NCI-H2196 treated with DMSO at 0.1 percent for 48 hours (cell line): ENCODE data around the gene CISD3.

Experiments
- DNase-seq: peaks from one replicate; lab custom pipeline; 2025; ENCODE audit not compliant: unreplicated experiment; lab: John Stamatoyannopoulos, UW

Gene CISD3

DNA sequence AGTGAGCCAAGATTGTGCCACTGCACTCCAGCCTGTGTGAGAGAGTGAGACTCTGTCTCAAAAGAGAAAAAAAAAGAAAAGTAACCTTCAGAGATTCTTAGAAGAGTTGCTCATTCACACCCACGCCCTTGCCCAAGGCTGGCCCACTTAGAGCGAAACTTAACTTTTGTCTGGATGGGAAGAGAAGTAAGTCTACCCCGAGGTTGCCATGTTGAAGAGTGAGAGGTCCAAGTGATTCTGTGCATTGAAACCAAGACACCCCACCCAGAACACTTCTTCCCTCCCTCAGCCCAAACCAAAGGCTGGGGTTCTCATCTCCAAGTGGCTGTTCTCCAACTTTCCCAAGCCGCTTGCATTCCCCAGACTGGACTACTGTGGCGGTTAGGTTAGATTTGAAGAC lies 2.4 kb upstream of the CISD3 start:
- DNase-seq: no peak

DNA sequence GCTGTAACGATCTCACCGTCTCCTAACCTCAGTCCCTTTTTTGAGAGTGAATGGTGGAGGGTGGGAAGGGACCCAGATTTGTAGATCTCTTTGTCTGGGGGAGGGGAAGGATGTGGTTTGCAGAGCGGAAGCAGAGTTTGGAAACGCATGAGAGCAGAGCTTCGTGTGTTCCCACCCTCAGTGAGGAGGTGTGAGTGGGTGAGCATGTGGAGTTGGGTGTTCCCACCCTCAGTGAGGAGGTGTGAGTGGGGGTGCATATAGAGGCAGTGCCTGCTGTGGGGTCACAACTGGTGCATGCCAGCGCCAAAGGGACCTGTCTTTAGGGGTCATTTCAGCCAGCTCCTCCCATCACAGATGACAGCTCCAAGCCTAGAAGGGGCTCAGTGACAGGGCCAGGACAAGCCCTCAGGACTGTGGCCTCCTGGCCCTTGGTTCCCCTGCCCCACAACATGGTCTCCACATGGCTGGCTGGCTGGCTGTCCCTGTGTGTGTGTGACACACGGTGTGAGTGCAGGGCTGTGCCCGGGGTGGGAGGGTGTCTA lies 1.8 kb upstream of the CISD3 start:
- DNase-seq: no peak

DNA sequence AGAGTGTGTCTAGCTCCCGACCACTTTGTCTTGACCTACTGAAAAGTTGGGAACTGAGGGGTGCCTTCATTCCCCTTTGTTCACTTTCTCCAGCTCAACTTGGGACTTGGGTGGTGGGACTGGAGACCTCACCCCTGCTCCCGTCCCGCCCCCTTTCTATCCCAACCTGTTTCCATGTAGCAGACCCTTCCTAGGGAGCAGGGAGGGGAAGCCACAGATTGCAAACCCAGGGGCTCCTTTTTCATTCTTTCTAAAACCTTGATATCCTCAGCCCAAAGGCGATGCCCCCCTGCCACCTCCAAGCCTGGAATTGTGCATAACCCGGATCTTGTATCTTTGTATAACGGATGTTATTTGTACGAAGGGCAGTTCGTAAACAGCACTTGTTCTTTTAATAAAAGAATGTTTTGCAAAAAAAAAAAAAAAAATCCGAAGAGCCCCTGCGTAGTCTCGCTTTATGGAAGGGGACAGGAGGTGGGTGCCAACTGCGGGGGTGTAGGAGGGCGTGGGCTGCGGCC lies 714 bp upstream of the CISD3 start:
- DNase-seq: no peak

DNA sequence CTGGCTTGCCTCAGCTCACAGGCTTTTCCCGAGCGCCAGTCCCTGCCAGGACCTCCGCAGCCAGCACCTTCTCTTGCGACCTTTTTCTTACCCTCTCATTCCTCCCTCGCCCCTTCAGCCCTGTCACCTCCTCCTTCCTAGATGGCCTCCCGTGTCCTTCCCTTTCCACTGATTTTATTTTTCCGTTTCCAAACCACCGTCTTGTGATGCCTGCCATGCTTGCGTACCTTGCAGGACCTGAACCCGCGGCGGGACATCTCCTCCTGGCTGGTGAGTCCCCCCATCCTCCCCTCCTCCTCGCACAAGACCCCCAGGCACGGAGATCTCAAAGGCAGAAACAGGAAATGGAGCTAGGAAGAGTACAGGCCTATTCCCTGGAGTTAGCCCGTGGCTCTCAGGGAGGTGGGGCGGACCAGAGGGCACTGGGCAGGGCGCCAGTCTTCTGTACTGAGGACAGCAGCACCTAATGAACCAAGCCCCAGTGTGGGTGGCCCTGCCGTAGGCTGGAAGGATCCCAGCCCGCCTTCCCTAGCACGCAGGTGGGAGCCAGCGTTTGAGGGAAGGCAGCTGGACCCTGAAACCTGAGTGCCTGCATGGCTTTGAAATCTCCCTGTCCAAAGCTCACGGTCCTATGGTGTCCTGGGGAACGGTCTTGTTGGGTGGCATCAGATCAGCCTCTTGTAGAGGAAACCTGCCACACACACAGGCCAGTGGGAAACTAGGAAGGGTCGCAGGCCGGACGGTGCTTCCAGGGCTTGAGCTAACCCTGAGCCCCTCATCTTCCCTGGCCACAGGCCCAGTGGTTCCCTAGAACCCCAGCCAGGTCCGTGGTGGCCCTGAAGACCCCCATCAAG lies 612 bp downstream of the CISD3 start:
- DNase-seq: peak; percentile 55

DNA sequence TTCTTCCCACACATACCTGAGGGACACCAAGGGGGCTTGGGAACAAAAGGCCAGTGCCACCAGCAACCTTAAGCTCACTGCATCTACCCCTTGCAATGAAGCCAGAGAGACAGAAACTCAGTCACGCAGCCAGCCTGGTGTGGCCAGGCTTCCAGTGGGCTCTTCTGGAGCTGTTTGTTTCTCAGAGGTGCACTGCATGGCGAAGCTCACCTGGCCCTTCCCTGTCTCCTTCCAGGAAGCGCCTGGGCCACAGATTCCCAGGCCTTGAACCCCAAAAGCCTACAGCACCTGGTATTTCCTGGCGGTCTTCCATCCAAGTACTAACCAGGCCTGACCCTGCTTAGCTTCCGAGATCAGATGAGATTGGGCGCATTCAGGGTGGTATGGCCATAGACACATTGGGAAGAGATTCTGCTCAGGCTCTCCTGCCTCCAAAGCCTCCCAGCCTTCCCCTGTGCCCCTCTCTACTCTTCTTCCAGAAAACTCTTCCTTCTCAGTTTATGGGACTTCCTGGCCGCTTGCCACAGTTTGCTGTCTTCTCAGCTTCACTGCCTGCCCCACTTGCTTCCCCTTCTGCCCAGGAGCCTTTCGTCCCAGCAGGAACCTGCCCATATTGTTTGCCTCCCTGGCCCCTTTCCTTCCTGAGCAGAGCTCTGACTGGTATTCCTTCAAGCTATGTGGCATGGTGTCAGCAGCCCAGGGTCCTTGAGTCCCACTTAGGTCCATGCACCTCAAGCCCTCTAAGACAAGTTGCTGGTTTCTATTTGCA lies 1.6 kb downstream of the CISD3 start:
- no peak for DNase-seq

DNA sequence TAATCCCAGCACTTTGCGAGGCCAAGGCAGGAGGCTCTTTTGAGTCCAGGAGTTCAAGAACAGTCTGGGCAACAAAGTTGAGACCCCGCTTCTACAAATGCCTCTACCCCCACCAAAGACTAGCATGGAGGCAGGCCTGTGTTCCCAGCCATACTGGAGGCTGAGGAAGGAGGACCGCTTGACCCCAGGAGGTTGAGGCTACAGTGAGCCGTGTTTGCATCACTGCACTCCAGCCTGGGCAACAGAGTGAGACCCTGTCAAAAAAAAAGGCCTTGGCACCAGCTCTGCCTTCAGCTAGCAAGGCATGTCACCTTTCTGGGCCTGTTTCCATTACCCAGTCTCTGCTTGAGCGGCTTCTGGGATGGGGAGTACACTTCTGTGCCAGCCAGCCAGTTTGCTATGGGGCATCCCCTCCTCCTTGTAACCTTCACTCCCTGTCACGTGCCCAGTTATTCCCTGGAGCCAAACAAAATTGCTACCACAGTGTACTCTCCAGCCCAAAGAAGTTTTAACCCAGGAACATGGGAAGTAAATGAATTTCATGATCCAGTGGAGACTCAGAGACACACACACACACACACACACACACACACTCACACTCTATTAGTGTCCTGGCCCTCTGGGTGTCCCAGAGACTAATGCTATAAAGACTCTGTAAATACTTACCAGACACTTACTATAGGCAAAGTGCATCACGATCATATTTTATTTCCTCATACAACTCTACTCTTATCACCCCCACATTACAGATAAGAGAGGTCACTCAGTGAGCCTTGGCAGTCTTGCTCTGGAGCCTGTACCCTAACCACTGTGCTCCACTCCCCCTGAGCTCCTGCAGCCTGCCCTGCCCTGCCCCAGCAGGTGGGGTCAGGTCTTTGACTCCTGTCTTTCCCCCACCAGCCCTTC lies 2.5 kb downstream of the CISD3 start:
- no peak for DNase-seq

DNA sequence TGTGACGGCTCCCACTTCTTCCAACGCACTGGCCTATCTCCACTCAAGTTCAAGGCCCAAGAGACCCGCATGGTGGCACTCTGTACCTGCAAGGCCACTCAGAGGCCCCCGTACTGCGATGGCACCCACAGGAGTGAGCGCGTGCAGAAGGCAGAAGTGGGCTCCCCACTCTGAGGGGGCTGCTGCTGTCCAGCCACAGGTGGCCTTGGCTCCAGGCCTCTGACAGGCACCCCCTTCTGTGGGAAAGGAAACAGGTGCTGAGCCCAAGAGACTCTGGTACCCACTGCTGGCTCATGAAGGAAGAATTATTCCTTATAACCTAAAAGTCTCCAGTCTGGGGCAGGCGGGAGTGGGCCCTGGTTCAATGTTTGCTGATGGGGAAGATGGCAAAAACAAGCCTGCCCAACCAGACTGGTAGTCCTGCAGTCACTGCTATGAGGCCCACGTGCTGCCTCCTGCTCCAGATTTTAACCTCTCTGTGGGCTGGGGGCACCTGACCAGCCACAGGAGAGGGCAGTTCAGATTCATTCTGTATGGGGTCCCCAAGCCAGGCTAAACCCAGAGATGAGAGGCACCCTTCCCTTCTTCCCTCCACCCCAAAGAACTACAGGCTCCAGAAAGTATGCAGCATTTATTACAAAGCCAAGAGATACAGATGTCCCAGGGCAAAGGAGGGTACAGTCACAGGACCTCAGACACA lies 3.3 kb downstream of the CISD3 start:
- no peak for DNase-seq

DNA sequence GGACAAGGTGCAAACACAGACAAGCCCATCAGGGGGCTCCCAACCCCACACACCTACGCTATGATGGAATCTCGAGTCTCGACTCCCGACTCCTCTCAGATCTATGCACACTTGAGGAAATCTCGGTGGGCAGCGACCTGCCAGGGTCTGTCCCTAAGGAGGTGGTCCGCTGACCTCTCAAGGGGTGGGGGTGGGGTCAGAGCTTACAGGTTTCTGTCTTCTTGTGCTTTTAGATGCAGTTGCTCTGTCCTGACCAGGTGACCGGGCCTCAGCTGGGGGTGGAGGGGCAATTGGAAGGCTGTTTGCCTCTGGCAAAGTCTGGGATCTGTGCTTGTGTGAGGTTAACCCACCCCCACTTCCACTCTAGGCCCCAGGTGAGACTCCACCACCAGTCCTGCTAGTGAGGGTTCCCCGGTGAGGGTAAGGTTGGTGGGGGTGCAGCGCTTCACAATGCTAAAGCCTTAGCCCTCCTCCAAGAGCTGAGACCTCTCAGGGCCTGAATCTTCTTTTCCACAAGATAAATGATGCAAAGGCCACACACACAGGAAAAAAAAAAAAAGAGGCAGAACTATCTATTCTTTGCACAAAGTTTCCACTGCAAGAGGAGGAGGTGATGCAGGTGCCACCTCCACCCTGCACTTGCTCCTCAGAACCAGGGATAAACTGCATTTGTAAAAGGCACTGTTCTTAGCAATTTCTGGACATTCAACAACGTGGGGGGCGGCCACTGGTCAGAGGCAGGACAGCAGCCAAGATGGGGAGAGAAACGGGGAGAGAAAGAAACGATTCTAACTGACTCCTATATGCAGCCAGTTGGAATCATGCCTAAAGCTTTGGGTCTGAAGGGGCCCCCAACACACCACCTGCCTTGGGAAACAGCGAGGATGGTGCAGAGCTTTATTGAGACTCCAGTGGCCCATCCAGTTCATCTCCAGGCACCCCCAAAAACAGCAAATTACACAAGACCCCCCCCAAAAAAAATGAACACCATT lies 4.1 kb downstream of the CISD3 start:
- DNase-seq: no peak

DNA sequence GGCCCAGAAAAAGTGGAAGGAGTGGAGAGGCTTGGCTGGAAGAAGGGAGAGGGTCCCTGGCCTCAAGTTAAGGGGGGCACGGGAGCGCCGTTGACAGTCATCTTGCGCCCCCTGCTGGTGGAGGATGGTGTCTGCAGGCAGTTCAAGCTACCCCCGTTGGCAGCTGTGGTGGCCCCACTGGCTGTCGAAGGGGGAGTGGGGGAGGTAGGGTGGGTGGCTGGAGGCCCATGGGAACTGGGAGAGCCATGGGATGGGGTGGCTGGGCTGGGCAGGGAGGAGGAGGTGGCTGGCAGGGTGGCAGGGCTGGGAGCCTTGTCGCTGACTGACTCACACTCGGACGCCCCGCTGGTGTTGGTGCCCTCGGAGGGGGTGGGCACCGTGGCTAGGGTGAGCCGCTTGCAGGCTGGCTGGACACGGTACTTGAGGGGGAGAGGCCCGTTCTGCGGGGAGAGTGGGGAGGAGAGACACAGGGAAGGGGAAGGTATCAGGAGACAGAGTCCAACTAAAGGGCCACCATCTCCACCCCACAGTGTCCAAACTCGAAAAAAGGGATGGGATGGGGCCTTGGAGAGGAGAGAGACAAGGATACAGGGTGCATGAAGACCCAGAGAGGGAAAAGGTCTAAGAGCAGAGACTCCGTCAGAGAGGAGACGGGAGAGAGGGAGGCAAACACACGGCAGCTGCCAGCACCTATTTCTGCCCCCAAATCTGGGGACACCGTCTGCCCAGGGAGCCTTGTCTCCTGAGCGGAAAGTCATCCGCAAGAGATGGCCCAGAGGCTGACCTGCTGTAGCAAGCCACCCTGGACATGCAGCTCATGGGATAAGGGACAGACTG lies 5.2 kb downstream of the CISD3 start:
- DNase-seq: no peak

DNA sequence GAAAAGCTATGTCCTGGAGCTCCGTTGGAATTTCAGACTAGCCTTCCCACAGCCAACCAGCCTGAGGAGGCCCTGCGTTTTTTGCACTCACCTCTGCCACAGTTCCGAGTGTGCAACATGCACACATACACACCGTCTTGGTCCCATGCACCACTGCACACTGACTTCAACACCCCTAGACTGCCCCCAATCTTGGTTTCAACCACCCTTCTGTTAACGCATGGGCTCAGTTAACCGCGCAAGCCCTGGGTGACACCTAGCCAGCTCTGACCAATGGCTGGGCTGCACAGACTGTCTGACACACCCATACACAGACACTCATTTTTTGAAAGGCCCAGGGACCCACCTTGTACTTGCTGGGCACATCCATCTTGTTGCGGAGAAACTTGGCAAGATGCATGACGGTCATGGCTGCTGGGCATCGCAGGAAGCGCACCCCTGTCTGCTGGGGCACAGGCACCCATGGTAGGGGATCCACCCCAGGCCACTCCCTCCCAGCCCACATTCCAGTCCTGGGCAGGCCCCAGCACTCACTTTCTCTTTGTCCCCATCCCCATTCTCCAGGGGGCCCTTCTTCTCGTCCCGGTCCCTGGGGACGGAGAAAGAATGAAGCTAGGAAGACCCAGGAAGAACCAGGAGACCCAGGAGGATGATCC lies 8.0 kb downstream of the CISD3 start:
- DNase-seq: no peak

DNA sequence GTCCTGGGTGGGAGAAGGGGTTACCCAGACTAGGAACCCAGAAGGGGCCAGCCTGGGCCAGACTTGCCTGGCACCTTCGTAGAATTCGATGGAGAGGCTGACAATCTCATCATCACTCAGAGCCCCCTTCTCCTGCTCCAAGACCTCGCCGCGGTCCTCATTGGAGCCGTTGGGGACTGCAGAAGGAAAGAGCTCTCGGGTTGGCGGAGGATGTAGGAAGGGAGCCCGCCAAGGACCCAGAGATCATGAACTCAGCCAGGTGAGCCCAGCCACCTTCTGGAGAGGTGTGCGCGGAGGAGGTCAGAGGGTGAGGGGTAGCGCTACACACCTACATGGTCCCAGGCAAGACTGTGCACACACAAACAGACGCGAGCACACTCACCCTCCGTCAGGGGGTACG lies 8.5 kb downstream of the CISD3 start:
- no peak for DNase-seq

DNA sequence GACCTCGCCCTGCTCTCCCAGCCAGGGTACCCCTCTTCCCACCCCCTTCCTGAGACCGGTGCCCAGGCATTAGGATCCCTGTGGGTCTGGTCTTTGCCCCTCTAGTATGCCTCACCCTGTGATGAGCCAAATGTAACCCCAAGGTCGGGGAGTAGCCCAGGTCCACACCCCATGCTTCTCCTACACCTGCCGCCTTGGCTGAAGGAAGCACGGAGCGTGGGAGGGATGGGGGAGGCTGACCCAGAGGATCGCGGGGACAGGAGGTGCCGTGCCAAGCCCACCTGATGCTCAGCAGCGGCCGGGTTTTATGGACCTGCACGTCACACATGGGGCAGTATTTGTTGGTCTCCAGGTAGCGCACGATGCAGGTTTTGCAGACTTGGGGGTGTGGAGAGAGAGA lies 9.2 kb downstream of the CISD3 start:
- no peak for DNase-seq

DNA sequence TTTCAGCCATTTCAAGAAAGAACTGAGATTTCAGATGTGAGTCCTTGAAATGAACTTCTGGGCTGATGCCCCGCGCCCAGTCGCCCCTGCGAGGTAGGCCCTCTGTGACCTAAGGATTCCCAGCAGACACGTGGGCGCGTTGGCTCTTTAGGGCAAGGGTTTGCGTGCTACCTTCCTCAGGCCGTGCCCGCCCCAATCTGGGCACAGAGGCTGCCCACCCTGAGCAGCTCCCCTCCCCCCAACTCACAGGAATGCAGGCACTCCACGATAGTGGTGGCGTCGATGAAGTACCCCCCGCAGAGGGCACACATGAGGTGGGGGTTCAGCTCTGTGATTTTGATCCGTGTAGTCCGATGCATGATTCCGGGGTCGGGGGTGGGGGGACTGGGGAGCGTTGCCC lies 9.9 kb downstream of the CISD3 start:
- no peak for DNase-seq

DNA sequence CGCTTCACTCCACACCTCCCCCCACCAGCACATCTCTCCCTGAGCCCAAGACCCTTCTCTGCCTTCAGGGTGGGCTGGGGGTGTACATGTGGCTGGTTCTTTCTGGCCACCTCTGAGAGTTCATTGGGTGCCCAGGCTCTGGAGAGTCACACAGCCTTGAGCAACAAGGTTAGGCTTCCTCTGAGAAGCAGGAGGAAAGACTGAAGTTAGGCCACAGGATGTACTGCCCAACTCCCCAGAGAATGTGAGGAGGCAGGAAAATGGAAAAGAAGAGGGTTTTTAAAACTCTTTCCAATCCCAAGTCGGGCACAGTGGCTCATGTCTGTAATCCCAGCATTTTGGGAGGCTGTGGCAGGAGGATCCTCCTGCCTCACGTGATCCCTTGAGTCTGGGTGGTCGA lies 10.7 kb downstream of the CISD3 start:
- no peak for DNase-seq

DNA sequence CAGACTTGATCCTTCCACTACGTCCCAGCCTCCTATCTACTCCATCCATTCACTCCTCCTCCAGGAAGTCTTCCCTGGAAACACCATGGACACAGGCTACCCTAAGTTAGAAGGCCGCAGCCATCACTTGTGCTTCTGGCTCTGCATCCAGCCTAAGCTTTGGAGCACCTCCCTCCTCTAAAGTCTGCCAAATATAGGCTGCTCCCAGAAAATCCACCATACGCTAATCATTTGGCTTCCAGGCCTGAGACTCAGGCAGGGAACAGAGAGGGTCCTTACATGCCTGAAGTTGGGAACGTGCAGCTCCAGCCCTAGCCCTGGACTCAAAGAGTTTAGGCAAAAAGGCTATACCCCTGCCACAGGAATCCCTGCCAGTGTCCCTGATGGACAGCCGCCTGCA lies 11.3 kb downstream of the CISD3 start:
- no peak for DNase-seq

DNA sequence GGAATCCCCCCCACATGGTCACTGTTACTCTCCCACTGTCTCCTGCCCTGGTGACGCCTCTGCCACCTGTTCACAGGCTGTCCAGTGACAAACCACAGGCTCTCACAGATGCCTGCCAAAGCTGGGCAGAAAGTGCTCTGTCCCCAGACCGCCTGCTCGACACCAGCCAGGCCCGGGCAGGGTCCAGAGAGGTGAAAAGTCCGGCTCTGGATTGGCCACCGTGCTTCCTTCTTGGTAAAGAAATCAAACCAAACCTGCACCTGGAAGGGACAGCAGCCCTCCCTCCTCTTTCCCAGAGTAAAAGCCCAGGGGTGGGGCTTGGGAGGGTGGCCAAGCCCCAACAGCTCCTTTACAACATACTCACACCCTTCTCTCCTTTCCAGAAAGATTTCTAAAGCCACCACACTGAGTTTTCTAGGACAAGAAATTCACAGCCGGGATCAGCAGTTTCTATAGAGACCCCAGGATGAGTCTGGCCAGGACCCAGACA lies 11.8 kb downstream of the CISD3 start:
- peak; percentile 32 for DNase-seq
